Measurements from ENCODE around the gene DDAH1.
A peak's percentile ranks its signal among the peaks of the same experiment; 100 is the strongest.

DDAH1 gene

GRCh38 chr1:85490270-85490985 lies 25.5 kb upstream of the DDAH1 start:
- H3K9ac ChIP-seq (ENCODE audit: low read length): no peak overlapping the region
- H3K4me3 ChIP-seq (ENCODE audit: low read length): no peak overlapping the region
- peaks cover 61% of the 10 kb centered on the region for H3K36me3 ChIP-seq (ENCODE audit: control insufficient read depth, insufficient read depth, low read length, severe bottlenecking)
- no peak for DNase-seq (ENCODE audit: low read depth)
- peaks cover 17% of the 10 kb centered on the region for H3K4me1 ChIP-seq (ENCODE audit: control insufficient read depth, insufficient read depth, low read length)
- H3K27me3 ChIP-seq (replicated peaks; ENCODE audit: control insufficient read depth, insufficient read depth, low read length): no peaks in the 10 kb centered on the region
- H3K9me3 ChIP-seq (ENCODE audit: control insufficient read depth, low read length): no peaks in the 10 kb centered on the region

DNA sequence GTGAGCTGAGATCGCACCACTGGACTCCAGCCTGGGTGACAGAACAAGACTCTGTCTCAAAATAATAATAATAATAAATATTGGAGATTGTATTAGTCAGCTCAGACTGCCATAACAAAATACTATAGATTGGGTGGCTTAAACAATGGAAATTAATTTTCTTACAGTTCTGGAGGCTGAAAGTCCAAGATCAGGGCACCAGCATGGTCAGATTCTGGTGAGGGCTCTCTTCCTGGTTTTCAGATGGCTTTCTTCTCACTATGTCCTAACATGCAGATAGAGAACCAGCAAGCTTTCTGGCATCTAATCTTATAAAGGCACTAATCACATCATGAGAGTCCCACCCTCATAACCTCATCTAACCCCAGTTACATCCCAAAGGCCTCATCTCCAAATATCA lies 23.2 kb upstream of the DDAH1 start:
- Histone ChIP-seq H3K36me3 (ENCODE audit: control insufficient read depth, insufficient read depth, low read length, severe bottlenecking) (peaks cover 48% of the 10 kb centered on the region), H3K4me1 (ENCODE audit: control insufficient read depth, insufficient read depth, low read length) (peaks cover 9% of the 10 kb centered on the region)
- no peak for DNase-seq (ENCODE audit: low read depth)

DNA sequence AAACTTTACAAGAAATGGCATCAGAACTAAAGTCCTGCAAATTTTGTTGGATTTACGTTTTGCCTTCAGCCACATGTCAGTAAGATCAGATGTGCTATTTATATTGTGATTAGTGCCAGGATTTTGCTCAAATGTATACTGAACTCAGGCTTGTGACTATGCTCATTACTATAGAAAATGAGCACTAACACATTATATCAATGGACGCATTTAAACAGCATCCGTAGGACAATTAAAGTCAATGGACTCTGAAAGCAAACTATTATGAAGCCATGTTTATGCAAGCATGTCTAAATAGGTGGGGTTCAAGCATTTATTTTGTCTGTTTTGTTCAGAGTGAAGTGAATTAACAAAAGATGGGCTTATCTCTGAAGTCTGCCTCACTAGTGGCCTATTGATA lies 20.6 kb upstream of the DDAH1 start:
- no peak overlapping the region for H3K4me3 ChIP-seq (ENCODE audit: low read length)
- no peaks in the 10 kb centered on the region for H3K27me3 ChIP-seq (replicated peaks; ENCODE audit: control insufficient read depth, insufficient read depth, low read length)
- H3K4me1 ChIP-seq (ENCODE audit: control insufficient read depth, insufficient read depth, low read length): peaks cover 9% of the 10 kb centered on the region
- no peaks in the 10 kb centered on the region for H3K9me3 ChIP-seq (ENCODE audit: control insufficient read depth, low read length)
- peaks cover 39% of the 10 kb centered on the region for H3K36me3 ChIP-seq (ENCODE audit: control insufficient read depth, insufficient read depth, low read length, severe bottlenecking)
- H3K9ac ChIP-seq (ENCODE audit: low read length): no peak overlapping the region
- no peak for DNase-seq (ENCODE audit: low read depth)

More for the DNA sequence above, 23.2 kb upstream of the DDAH1 start:
- H3K27me3 ChIP-seq (replicated peaks; ENCODE audit: control insufficient read depth, insufficient read depth, low read length): no peaks in the 10 kb centered on the region
- no peak overlapping the region for H3K9ac ChIP-seq (ENCODE audit: low read length)
- no peaks in the 10 kb centered on the region for H3K9me3 ChIP-seq (ENCODE audit: control insufficient read depth, low read length)
- H3K4me3 ChIP-seq (ENCODE audit: low read length): no peak overlapping the region

GRCh38 chr1:85484716-85485115 lies 19.8 kb upstream of the DDAH1 start:
- Histone ChIP-seq H3K9ac (ENCODE audit: low read length) (no peak overlapping the region), H3K36me3 (ENCODE audit: control insufficient read depth, insufficient read depth, low read length, severe bottlenecking) (peaks cover 34% of the 10 kb centered on the region), H3K9me3 (ENCODE audit: control insufficient read depth, low read length) (no peaks in the 10 kb centered on the region), H3K4me3 (ENCODE audit: low read length) (no peak overlapping the region), H3K27me3 (replicated peaks; ENCODE audit: control insufficient read depth, insufficient read depth, low read length) (no peaks in the 10 kb centered on the region), H3K4me1 (ENCODE audit: control insufficient read depth, insufficient read depth, low read length) (peaks cover 9% of the 10 kb centered on the region)
- no peak for DNase-seq (ENCODE audit: low read depth)

DNA sequence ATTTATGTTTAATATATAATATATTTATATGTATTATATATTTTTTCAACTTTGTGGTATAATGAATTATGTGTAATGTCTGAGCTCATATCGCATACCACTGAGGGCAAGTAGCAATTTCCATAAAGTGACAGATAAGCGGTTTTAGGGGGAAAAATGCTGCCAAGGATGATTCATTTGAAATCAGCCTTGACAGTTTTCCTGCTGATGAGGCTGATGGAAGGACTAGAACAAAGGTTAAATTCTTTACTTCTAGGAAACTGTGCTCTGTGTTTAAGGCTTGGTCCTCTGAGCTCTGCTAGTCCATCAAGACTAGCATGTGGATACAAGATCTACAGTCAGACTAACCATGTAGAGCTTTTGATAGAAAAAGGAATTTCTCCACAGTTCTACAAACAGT lies 19.3 kb upstream of the DDAH1 start:
- H3K4me1 ChIP-seq (ENCODE audit: control insufficient read depth, insufficient read depth, low read length): peaks cover 9% of the 10 kb centered on the region
- peak; percentile 25 for DNase-seq (ENCODE audit: low read depth)
- H3K4me3 ChIP-seq (ENCODE audit: low read length): no peak overlapping the region
- H3K9ac ChIP-seq (ENCODE audit: low read length): no peak overlapping the region
- H3K36me3 ChIP-seq (ENCODE audit: control insufficient read depth, insufficient read depth, low read length, severe bottlenecking): peaks cover 33% of the 10 kb centered on the region
- H3K27me3 ChIP-seq (replicated peaks; ENCODE audit: control insufficient read depth, insufficient read depth, low read length): no peaks in the 10 kb centered on the region
- no peaks in the 10 kb centered on the region for H3K9me3 ChIP-seq (ENCODE audit: control insufficient read depth, low read length)

GRCh38 chr1:85481688-85482087 lies 16.7 kb upstream of the DDAH1 start:
- Histone ChIP-seq H3K27me3 (replicated peaks; ENCODE audit: control insufficient read depth, insufficient read depth, low read length) (no peaks in the 10 kb centered on the region), H3K4me3 (ENCODE audit: low read length) (no peak overlapping the region), H3K9ac (ENCODE audit: low read length) (no peak overlapping the region), H3K4me1 (ENCODE audit: control insufficient read depth, insufficient read depth, low read length) (peaks cover 9% of the 10 kb centered on the region), H3K9me3 (ENCODE audit: control insufficient read depth, low read length) (no peaks in the 10 kb centered on the region), H3K36me3 (ENCODE audit: control insufficient read depth, insufficient read depth, low read length, severe bottlenecking) (peaks cover 16% of the 10 kb centered on the region)
- no peak for DNase-seq (ENCODE audit: low read depth)

GRCh38 chr1:85480566-85480965 lies 15.6 kb upstream of the DDAH1 start:
- no peak overlapping the region for H3K4me3 ChIP-seq (ENCODE audit: low read length)
- H3K9ac ChIP-seq (ENCODE audit: low read length): no peak overlapping the region
- peaks cover 9% of the 10 kb centered on the region for H3K4me1 ChIP-seq (ENCODE audit: control insufficient read depth, insufficient read depth, low read length)
- H3K36me3 ChIP-seq (ENCODE audit: control insufficient read depth, insufficient read depth, low read length, severe bottlenecking): peaks cover 19% of the 10 kb centered on the region
- no peaks in the 10 kb centered on the region for H3K27me3 ChIP-seq (replicated peaks; ENCODE audit: control insufficient read depth, insufficient read depth, low read length)
- DNase-seq (ENCODE audit: low read depth): no peak
- no peaks in the 10 kb centered on the region for H3K9me3 ChIP-seq (ENCODE audit: control insufficient read depth, low read length)

- no peaks in the 10 kb centered on the region for H3K27me3 ChIP-seq (replicated peaks; ENCODE audit: control insufficient read depth, insufficient read depth, low read length)
- peaks cover 22% of the 10 kb centered on the region for H3K36me3 ChIP-seq (ENCODE audit: control insufficient read depth, insufficient read depth, low read length, severe bottlenecking)
- DNase-seq (ENCODE audit: low read depth): no peak
- no peak overlapping the region for H3K4me3 ChIP-seq (ENCODE audit: low read length)
- H3K4me1 ChIP-seq (ENCODE audit: control insufficient read depth, insufficient read depth, low read length): peaks cover 4% of the 10 kb centered on the region
- no peaks in the 10 kb centered on the region for H3K9me3 ChIP-seq (ENCODE audit: control insufficient read depth, low read length)
- H3K9ac ChIP-seq (ENCODE audit: low read length): no peak overlapping the region
These were observed 14.5 kb upstream of the DDAH1 start for GRCh38 chr1:85479491-85479890.

GRCh38 chr1:85478366-85478765 lies 13.4 kb upstream of the DDAH1 start:
- Histone ChIP-seq H3K36me3 (ENCODE audit: control insufficient read depth, insufficient read depth, low read length, severe bottlenecking) (peaks cover 22% of the 10 kb centered on the region), H3K9me3 (ENCODE audit: control insufficient read depth, low read length) (no peaks in the 10 kb centered on the region), H3K4me1 (ENCODE audit: control insufficient read depth, insufficient read depth, low read length) (no peaks in the 10 kb centered on the region), H3K27me3 (replicated peaks; ENCODE audit: control insufficient read depth, insufficient read depth, low read length) (no peaks in the 10 kb centered on the region), H3K4me3 (ENCODE audit: low read length) (no peak overlapping the region), H3K9ac (ENCODE audit: low read length) (no peak overlapping the region)
- DNase-seq (ENCODE audit: low read depth): no peak

DNA sequence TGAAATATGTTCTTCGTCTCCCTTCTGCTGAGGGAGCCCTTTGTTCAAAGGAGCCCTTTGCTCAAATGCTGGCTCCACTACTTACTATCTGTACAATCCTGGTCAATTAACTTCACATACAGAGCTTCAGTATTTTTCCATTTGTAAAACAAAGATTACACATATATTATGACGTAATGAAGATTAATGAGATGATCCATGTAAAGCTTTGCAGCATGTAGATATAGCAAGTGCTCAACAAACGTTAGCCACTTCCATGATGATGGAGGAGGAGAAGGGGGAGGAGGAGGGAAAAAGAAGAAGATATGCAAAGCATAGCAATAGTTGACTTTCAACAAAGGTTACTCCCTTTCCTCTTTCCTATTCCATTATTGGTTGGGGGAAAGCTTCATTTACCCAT lies 10.1 kb upstream of the DDAH1 start:
- H3K4me1 ChIP-seq (ENCODE audit: control insufficient read depth, insufficient read depth, low read length): no peaks in the 10 kb centered on the region
- no peaks in the 10 kb centered on the region for H3K9me3 ChIP-seq (ENCODE audit: control insufficient read depth, low read length)
- no peaks in the 10 kb centered on the region for H3K27me3 ChIP-seq (replicated peaks; ENCODE audit: control insufficient read depth, insufficient read depth, low read length)
- H3K4me3 ChIP-seq (ENCODE audit: low read length): no peak overlapping the region
- DNase-seq (ENCODE audit: low read depth): no peak
- H3K36me3 ChIP-seq (ENCODE audit: control insufficient read depth, insufficient read depth, low read length, severe bottlenecking): peaks cover 15% of the 10 kb centered on the region
- no peak overlapping the region for H3K9ac ChIP-seq (ENCODE audit: low read length)

DNA sequence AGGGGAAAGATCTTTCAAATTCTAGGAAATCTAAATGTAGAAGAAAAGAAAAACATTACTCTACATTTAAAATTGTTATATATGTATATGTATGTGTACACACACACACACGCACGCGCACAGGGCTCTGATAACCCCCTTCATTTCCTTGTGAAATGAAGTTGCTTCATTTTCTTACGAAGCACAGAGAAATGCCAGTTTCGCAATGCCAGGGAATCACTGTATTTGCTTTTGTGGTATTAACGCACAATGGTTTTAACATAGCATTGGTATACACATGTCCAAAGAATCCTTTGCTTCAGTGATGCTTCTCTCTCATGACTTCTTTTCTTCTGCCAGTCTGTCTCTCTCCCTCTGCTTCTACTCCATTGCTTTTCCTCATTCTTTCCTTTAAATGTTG lies 8.4 kb upstream of the DDAH1 start:
- Histone ChIP-seq H3K36me3 (ENCODE audit: control insufficient read depth, insufficient read depth, low read length, severe bottlenecking) (peaks cover 15% of the 10 kb centered on the region), H3K9ac (ENCODE audit: low read length) (no peak overlapping the region), H3K27me3 (replicated peaks; ENCODE audit: control insufficient read depth, insufficient read depth, low read length) (no peaks in the 10 kb centered on the region), H3K4me3 (ENCODE audit: low read length) (no peak overlapping the region), H3K9me3 (ENCODE audit: control insufficient read depth, low read length) (no peaks in the 10 kb centered on the region), H3K4me1 (ENCODE audit: control insufficient read depth, insufficient read depth, low read length) (no peaks in the 10 kb centered on the region)
- no peak for DNase-seq (ENCODE audit: low read depth)

DNA sequence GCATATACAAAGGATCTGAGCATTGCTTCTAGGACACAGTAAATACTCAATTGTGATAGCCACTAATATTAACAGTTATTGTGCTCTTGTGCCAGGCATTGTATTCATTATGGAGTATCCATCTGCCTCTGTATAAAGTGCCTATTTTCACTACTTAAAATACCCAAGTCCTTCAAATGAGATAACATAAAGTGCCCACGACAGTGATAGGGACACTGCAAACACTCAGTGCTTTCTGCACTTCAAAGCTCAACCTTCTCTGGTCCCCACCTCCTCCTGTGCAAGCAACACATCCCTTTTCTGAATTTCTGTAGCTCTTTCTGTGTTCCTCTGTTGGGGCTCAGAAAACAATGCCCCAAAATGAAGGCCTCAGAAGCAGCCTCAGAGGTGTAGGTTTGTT lies 6.6 kb upstream of the DDAH1 start:
- no peak for DNase-seq (ENCODE audit: low read depth)
- H3K27me3 ChIP-seq (replicated peaks; ENCODE audit: control insufficient read depth, insufficient read depth, low read length): no peaks in the 10 kb centered on the region
- peaks cover 19% of the 10 kb centered on the region for H3K36me3 ChIP-seq (ENCODE audit: control insufficient read depth, insufficient read depth, low read length, severe bottlenecking)
- H3K4me3 ChIP-seq (ENCODE audit: low read length): no peak overlapping the region
- H3K9ac ChIP-seq (ENCODE audit: low read length): no peak overlapping the region
- no peaks in the 10 kb centered on the region for H3K4me1 ChIP-seq (ENCODE audit: control insufficient read depth, insufficient read depth, low read length)
- no peaks in the 10 kb centered on the region for H3K9me3 ChIP-seq (ENCODE audit: control insufficient read depth, low read length)

All from adipocyte (in vitro differentiated cells).